SK-N-SH (cell line): ENCODE data around the gene DACH1. TPM values are rescaled to one million over a fixed set of nuclear protein-coding genes. Genes with fewer than 3 reads are reported as not detected.

Experiments used
- CTCF ChIA-PET: fragments of 300-600, 350-600 bp; formaldehyde crosslinking; extraction: SDS; loops from one replicate; lab custom pipeline; 2021; lab: Yijun Ruan, JAX
- POLR2A ChIA-PET: fragments of 350-600 bp; sonication (Branson Sonifier 250); formaldehyde crosslinking; extraction: SDS; loops from one replicate; lab custom pipeline; 2020; ENCODE audit warnings: antibody characterized with exemption, inconsistent platforms; lab: Yijun Ruan, JAX
- DNase-seq: peaks from one replicate; pipeline ENCODE4 v3.0.0; 2012
- H2AFZ ChIP-seq: fragments of 200-600 bp; sonication (generic); 2 replicates; pipeline ENCODE4 v1.8.1; 2016; ENCODE audit warnings: antibody characterized with exemption, mild to moderate bottlenecking, low read depth
- H3F3A ChIP-seq: fragments of 200-600 bp; sonication (generic); replicated peaks from 2 replicates; pipeline ENCODE3; 2016; ENCODE audit warnings: antibody characterized with exemption, mild to moderate bottlenecking; ENCODE audit not compliant: insufficient read depth
- H3K27ac ChIP-seq, 2 experiments: fragments of 200-500 bp in 1 of 2; fragments of 200-600 bp in 1 of 2; sonication (Bioruptor generic) in 1 of 2; sonication (generic), shearing (Covaris generic) in 1 of 2; 2 replicates each; pipeline versions ENCODE4 v1.5.1 to v1.6.1; 2014 to 2016; ENCODE audit warnings: low read depth in 2 of 2, inconsistent platforms in 1 of 2, low read length in 1 of 2, mild to moderate bottlenecking in 1 of 2, mixed read lengths in 1 of 2
- H3K27me3 ChIP-seq: fragments of 200-600 bp; sonication (generic), shearing (Covaris generic); 2 replicates; pipeline ENCODE4 v1.6.1; 2016; ENCODE audit warnings: mixed run types; ENCODE audit not compliant: insufficient read depth
- H3K36me3 ChIP-seq, 2 experiments: fragments of 200-500 bp in 1 of 2; fragments of 200-600 bp in 1 of 2; sonication (Bioruptor generic) in 1 of 2; sonication (generic) in 1 of 2; replicated peaks in 1 of 2; 2 replicates each; pipeline versions ENCODE3 to v1.5.1; 2014 to 2016; ENCODE audit warnings: low read length in 1 of 2, mild to moderate bottlenecking in 1 of 2; ENCODE audit not compliant: insufficient read depth in 2 of 2, control insufficient read depth in 1 of 2
- H3K4me1 ChIP-seq, 2 experiments: fragments of 200-500 bp in 1 of 2; fragments of 200-600 bp in 1 of 2; sonication (Bioruptor generic) in 1 of 2; sonication (generic), shearing (Covaris generic) in 1 of 2; 2 replicates each; pipeline versions ENCODE4 v1.5.1 to v1.6.1; 2014 to 2016; ENCODE audit warnings: low read depth in 1 of 2, low read length in 1 of 2, mixed run types in 1 of 2; ENCODE audit not compliant: insufficient read depth in 2 of 2, control insufficient read depth in 1 of 2
- H3K4me2 ChIP-seq: fragments of 200-600 bp; sonication (generic), shearing (Covaris generic); 2 replicates; pipeline ENCODE4 v1.6.1; 2017; ENCODE audit warnings: mixed run types
- H3K4me3 ChIP-seq, 2 experiments: fragments of 200-500 bp in 1 of 2; fragments of 200-600 bp in 1 of 2; sonication (Bioruptor generic) in 1 of 2; sonication (generic), shearing (Covaris generic) in 1 of 2; 2 replicates each; pipeline versions ENCODE4 v1.5.1 to v1.8.1; 2014 to 2016; ENCODE audit warnings: low read depth in 2 of 2, inconsistent platforms in 1 of 2, low read length in 1 of 2, mild to moderate bottlenecking in 1 of 2, mixed read lengths in 1 of 2, moderate library complexity in 1 of 2
- H3K79me2 ChIP-seq: fragments of 200-600 bp; sonication (generic); 2 replicates; pipeline ENCODE4 v1.8.1; 2017; ENCODE audit warnings: mild to moderate bottlenecking; ENCODE audit not compliant: insufficient read depth
- H3K9ac ChIP-seq: fragments of 200-600 bp; sonication (generic); 2 replicates; pipeline ENCODE4 v1.6.1; 2017; ENCODE audit warnings: mixed run types
- H3K9me2 ChIP-seq: fragments of 200-600 bp; sonication (generic); 2 replicates; pipeline ENCODE4 v1.6.1; 2017; ENCODE audit warnings: mixed run types
- H3K9me3 ChIP-seq: fragments of 200-600 bp; sonication (generic); 2 replicates; pipeline ENCODE4 v1.6.1; 2017; ENCODE audit warnings: mixed run types, mild to moderate bottlenecking, moderate library complexity
- H4K20me1 ChIP-seq: fragments of 200-600 bp; sonication (generic); 2 replicates; pipeline ENCODE4 v1.6.1; 2017; ENCODE audit warnings: mild to moderate bottlenecking, mixed run types; ENCODE audit not compliant: insufficient read depth
- CHD2 ChIP-seq: fragments of 150-350 bp; IDR thresholded peaks from 2 replicates; pipeline ENCODE4 v1.6.1; 2018; ENCODE audit warnings: low read length; ENCODE audit not compliant: partially characterized antibody
- EZH2phosphoT487 ChIP-seq: fragments of 200-600 bp; sonication (generic); IDR thresholded peaks from 2 replicates; pipeline ENCODE4 v1.6.1; 2017; ENCODE audit warnings: low read depth, mixed run types, mild to moderate bottlenecking, antibody characterized with exemption, moderate library complexity, borderline replicate concordance
- FOXJ3 ChIP-seq: sonication (generic); formaldehyde crosslinking; IDR thresholded peaks from 2 replicates; pipeline ENCODE4 v1.5.1; 2020; ENCODE audit warnings: mild to moderate bottlenecking, missing genetic modification reagents
- FOXM1 ChIP-seq: IDR thresholded peaks from 2 replicates; pipeline ENCODE4 v1.4.0; 2012; ENCODE audit warnings: low read depth, mild to moderate bottlenecking
- GATA2 ChIP-seq: sonication (generic); formaldehyde crosslinking; IDR thresholded peaks from 2 replicates; pipeline ENCODE4 v1.5.0; 2020; ENCODE audit warnings: mild to moderate bottlenecking, missing genetic modification reagents
- JUND ChIP-seq: IDR thresholded peaks from 2 replicates; pipeline ENCODE4 v1.4.0; 2012
- MEF2A ChIP-seq: IDR thresholded peaks from 2 replicates; pipeline ENCODE4 v1.4.0; 2012; ENCODE audit warnings: low read depth, borderline replicate concordance
- MXI1 ChIP-seq: IDR thresholded peaks from 2 replicates; pipeline ENCODE4 v1.6.1; 2012; ENCODE audit warnings: mild to moderate bottlenecking, low read depth, low read length, improper control_type of control experiment
- NRF1 ChIP-seq: IDR thresholded peaks from 2 replicates; pipeline ENCODE4 v1.6.1; 2012; ENCODE audit warnings: low read depth, mild to moderate bottlenecking, low read length
- POLR2AphosphoS5 ChIP-seq: IDR thresholded peaks from 2 replicates; pipeline ENCODE4 v1.6.1; 2012; ENCODE audit warnings: low read depth, low read length
- RAD21 ChIP-seq: IDR thresholded peaks from 2 replicates; pipeline ENCODE4 v1.6.1; 2012; ENCODE audit warnings: mild to moderate bottlenecking, low read length
- RCOR1 ChIP-seq: fragments of 150-350 bp; IDR thresholded peaks from 2 replicates; pipeline ENCODE4 v1.6.1; 2017; ENCODE audit warnings: antibody characterized with exemption, low read length
- SIN3A ChIP-seq: IDR thresholded peaks from 2 replicates; pipeline ENCODE4 v1.6.1; 2012; ENCODE audit warnings: low read depth, mild to moderate bottlenecking, low read length, moderate library complexity, borderline replicate concordance
- SMC3 ChIP-seq: IDR thresholded peaks from 2 replicates; pipeline ENCODE4 v1.6.1; 2012; ENCODE audit warnings: low read depth, low read length, improper control_type of control experiment
- TAF1 ChIP-seq: IDR thresholded peaks from 2 replicates; pipeline ENCODE4 v1.6.1; 2012; ENCODE audit warnings: low read depth, mild to moderate bottlenecking, low read length, moderate library complexity, borderline replicate concordance
- TEAD4 ChIP-seq: IDR thresholded peaks from 2 replicates; pipeline ENCODE4 v1.4.0; 2012; ENCODE audit warnings: mild to moderate bottlenecking, borderline replicate concordance; ENCODE audit not compliant: insufficient read depth
- YY1 ChIP-seq: IDR thresholded peaks from 2 replicates; pipeline ENCODE4 v1.4.0; 2012; ENCODE audit warnings: low read depth, mild to moderate bottlenecking
- WGBS: methylation state at CpG from one replicate; pipeline ENCODE4 v1.1.6; 2017; ENCODE audit warnings: low lambda C conversion rate; 5-methylcytosine and 5-hydroxymethylcytosine counted together
- polyA plus RNA-seq, 3 experiments: library from polyadenylated mRNA; depleted of rRNA; stranded (reverse); fragments of >200 nt; gene quantifications; 2 replicates each; pipeline ENCODE4 v1.2.3, GENCODE V29; 2012
- TF ChIP-seq, protein P1 (sequence below): fragments of 150-350 bp; IDR thresholded peaks from 2 replicates; pipeline ENCODE4 v1.6.1; 2016; ENCODE audit warnings: mild to moderate bottlenecking, low read depth, low read length
- TF ChIP-seq, protein P2 (sequence below): IDR thresholded peaks from 2 replicates; pipeline ENCODE4 v1.4.0; 2012; ENCODE audit warnings: low read depth, borderline replicate concordance
- TF ChIP-seq, protein P3 (sequence below): IDR thresholded peaks from 2 replicates; pipeline ENCODE4 v1.4.0; 2012; ENCODE audit warnings: low read depth

The DACH1 gene
- polyA plus RNA-seq, 1 of the 3 experiments (the other 2 are of a cell fraction), result 0.21 TPM

DNA sequence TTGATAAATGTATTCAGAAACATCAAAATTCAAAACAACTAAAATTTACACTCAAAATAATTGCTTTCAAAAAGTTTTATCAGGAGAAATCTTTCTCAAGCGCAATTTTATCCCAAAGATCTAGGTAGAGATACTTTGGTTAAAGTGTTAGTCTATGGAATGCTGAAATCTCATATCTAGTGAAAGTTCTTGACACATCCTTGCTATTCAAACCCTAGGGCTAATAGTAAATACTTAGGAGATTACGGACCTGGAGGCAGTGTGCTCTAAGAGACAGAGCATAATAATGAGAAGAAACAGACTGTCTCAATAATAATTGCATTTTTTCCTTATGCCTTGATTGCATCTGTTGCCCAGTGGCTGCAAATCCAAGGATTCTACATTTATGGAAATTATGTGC lies 330.8 kb downstream of the DACH1 start:
- WGBS, result 77% methylated on average over 2 of the region's 2 CpGs
- Histone ChIP-seq H4K20me1 (no peaks in the 10 kb centered on the region), H3K27ac (no peak overlapping the region), H2AFZ (no peak overlapping the region), H3K4me2 (no peak overlapping the region), H3K79me2 (no peaks in the 10 kb centered on the region), H3K9me2 (no peaks in the 10 kb centered on the region), H3K27me3 (no peaks in the 10 kb centered on the region), H3K4me1 (peaks cover 0 to 3% of the 10 kb centered on the region in 2 experiments; a peak in 1 of 4 replicates), H3K9ac (no peak overlapping the region), H3F3A (no peaks in the 10 kb centered on the region), H3K4me3 (no peak overlapping the region), H3K9me3 (no peaks in the 10 kb centered on the region), H3K36me3 (no peaks in the 10 kb centered on the region)
- TF ChIP-seq FOXJ3 (CRISPR knock-in tag), result no peak
- TF ChIP-seq SMC3, result no peak
- TF ChIP-seq RAD21, result no peak
- TF ChIP-seq, protein P1, sequence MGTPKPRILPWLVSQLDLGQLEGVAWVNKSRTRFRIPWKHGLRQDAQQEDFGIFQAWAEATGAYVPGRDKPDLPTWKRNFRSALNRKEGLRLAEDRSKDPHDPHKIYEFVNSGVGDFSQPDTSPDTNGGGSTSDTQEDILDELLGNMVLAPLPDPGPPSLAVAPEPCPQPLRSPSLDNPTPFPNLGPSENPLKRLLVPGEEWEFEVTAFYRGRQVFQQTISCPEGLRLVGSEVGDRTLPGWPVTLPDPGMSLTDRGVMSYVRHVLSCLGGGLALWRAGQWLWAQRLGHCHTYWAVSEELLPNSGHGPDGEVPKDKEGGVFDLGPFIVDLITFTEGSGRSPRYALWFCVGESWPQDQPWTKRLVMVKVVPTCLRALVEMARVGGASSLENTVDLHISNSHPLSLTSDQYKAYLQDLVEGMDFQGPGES, result no peak
- no peak for TF ChIP-seq MEF2A
- TF ChIP-seq FOXM1, result no peak
- TF ChIP-seq CHD2, result no peak
- no peak for TF ChIP-seq JUND
- TF ChIP-seq, protein P2, sequence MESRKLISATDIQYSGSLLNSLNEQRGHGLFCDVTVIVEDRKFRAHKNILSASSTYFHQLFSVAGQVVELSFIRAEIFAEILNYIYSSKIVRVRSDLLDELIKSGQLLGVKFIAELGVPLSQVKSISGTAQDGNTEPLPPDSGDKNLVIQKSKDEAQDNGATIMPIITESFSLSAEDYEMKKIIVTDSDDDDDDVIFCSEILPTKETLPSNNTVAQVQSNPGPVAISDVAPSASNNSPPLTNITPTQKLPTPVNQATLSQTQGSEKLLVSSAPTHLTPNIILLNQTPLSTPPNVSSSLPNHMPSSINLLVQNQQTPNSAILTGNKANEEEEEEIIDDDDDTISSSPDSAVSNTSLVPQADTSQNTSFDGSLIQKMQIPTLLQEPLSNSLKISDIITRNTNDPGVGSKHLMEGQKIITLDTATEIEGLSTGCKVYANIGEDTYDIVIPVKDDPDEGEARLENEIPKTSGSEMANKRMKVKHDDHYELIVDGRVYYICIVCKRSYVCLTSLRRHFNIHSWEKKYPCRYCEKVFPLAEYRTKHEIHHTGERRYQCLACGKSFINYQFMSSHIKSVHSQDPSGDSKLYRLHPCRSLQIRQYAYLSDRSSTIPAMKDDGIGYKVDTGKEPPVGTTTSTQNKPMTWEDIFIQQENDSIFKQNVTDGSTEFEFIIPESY, result no peak
- TF ChIP-seq MXI1, result no peak
- no peak for TF ChIP-seq SIN3A
- no peak for TF ChIP-seq POLR2AphosphoS5
- no peak for TF ChIP-seq EZH2phosphoT487
- no peak for TF ChIP-seq YY1
- CTCF ChIA-PET, result interaction anchor here (1.0 kb wide), 1 partner anchor 47 kb away, joined by 3 read pairs; no protein-coding TSS in a partner anchor
- POLR2A ChIA-PET, result no interaction called here
- DNase-seq, result no peak

DNA sequence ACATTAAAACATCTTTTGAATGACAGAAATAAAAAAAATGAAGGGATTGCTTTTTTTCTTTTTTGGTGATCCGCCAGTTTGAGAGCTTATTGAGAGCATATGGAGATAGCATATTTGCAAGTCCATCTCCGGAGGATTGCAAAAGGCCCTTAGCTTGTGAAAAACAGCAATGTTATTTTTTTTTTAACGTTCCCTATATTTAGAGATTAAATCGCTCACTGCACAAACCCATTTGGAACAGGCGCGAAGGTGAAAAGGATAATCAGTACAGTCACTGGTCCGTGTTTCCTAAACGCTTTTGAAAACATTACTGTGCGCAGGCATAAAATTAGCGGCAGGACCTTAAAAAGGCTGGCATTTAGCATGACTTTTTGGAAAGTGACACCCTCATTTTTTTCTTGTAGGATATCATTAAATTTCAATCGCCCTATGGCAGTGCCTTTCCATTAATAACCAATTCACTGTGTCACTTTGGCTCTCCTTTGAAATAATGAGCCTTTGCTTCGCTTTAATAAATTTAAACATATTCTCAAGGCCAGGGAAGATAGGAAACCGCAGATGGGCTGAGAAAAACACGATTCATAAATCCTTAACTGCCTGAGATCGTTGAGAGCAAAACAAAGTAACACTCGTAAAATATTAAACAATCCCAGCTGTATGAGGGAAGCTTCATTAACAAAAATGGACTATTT lies 342.2 kb downstream of the DACH1 start:
- Histone ChIP-seq H3K9me2 (no peaks in the 10 kb centered on the region), H3K4me3 (peak overlapping the region; percentile 44 to 52), H3K4me1 (peaks cover 14 to 24% of the 10 kb centered on the region in 2 experiments; a peak in 2 of 4 replicates), H3F3A (peaks cover 12% of the 10 kb centered on the region), H3K27me3 (no peaks in the 10 kb centered on the region), H2AFZ (peak overlapping the region; percentile 70), H3K4me2 (peak overlapping the region; percentile 71), H3K36me3 (no peaks in the 10 kb centered on the region), H3K27ac (peak overlapping the region; percentile 30 to 93; a peak in 3 of 4 replicates), H3K79me2 (no peaks in the 10 kb centered on the region), H4K20me1 (no peaks in the 10 kb centered on the region), H3K9me3 (no peaks in the 10 kb centered on the region), H3K9ac (peak overlapping the region; percentile 39; the same call in 1 of the 2 replicates)
- 11% methylated on average over 16 of the region's 16 CpGs for WGBS
- peak; percentile 16 for DNase-seq
- CTCF ChIA-PET, result interaction anchor here (0.7 to 1.3 kb wide), 3 partner anchors 205 to 283 kb away, joined by 3 read pairs; no protein-coding TSS in a partner anchor
- POLR2A ChIA-PET, result no interaction called here
- no peak for TF ChIP-seq NRF1
- no peak for TF ChIP-seq TEAD4
- TF ChIP-seq TAF1, result no peak
- peak; percentile 11 for TF ChIP-seq RAD21
- TF ChIP-seq, protein P3, sequence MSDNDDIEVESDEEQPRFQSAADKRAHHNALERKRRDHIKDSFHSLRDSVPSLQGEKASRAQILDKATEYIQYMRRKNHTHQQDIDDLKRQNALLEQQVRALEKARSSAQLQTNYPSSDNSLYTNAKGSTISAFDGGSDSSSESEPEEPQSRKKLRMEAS, result no peak
- TF ChIP-seq RCOR1, result 0 out of 2 replicates have a peak, but pooled peaks have one; percentile 5
- peak; percentile 54 for TF ChIP-seq GATA2 (CRISPR knock-in tag)
